G401.6 (cell line): ENCODE results near the gene TNFSF11.

Source experiments
- FAIRE-seq: peaks from 2 replicates; lab custom pipeline; 2012; peaks lifted over from hg19 to GRCh38; lab: Jason Lieb, UNC

Gene TNFSF11

DNA sequence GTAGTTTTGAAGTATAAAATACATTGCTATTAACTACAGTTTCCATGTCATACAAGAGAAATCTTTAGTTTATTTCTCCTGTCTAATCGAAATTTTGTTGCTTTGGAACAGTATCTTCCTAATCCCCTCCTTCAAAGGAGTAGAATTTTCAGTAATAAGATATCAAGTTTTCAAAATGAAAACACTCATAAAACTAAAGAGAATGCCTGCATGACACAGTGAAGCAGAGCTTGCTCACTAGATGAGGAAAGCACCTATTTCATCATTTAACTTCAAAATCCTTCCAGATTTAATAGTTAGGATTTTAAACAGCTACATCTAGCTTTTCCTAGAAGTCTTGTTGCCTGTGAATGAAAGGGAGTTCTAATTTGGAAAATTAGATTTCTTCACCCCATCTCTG is 80.8 kb downstream of the TNFSF11 start:
- no peak for FAIRE-seq

DNA sequence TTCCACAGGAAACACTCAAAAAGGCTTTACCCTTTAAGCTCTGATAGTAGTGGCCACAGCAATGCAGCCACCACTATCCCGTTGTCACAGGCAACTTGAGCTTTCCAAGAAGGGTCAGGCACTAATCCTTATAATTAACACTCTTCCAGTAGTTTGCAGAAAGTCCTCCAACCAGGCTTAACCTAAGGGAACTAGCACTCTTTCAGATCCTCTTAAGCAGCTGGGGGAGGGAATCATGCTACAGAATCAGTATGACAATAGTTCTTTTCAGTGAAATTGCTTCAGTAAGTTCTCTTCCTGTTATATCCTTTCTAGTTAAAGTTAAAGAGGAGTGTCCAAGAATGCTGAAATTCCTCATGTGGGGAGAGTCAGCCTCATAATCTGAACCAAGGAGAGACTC is 82.2 kb downstream of the TNFSF11 start:
- no peak for FAIRE-seq

DNA sequence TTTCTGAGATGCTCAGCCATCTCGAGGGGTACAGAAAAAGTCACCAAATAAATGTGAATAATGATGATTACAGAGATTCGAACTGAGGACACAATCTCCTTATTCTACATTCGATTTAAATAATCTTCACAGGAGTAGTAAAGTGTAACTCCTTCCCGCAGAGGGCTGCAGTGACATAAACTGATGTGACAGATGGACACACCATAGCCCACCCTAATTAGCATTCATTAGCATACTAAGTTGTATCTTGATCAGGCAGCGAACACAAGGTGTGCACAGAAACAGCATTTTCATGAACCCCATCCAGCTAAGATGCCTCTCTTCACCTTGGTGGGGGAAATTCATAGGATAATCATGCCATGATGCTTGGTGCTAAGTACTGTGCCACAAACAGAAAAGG is 83.0 kb downstream of the TNFSF11 start:
- no peak for FAIRE-seq
